Astrocyte of the hippocampus (primary cell): ENCODE results near the gene GNPTAB.
A peak's percentile ranks its signal among the peaks of the same experiment; 100 is the strongest.

Source experiments
- DNase-seq: peaks from one replicate; pipeline ENCODE4 v3.0.0; 2011; ENCODE audit warnings: low read depth, low spot score

Gene GNPTAB

DNA sequence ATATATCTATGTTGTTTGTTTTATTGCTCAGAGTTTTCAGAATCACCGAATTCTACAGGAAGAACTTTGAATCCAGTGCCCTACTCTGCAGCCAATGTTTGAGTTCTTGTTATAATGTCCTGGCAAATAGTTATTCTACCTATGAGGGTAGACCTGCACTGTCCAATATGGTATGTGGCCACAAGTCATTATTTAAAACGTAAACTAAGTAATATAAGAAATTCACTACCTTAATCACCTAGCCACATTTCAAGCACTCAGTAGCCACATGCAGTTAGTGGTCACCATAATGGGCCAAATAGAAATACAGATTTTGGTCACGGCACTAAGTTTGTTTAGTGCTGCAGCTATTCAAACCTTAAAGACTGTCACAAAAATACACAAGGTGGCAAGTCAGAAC is 26.4 kb downstream of the GNPTAB start:
- DNase-seq = no peak

- no peak for DNase-seq
Measured at GRCh38 chr12:101803978-101804377, 26.8 kb downstream of the GNPTAB start.

- DNase-seq = no peak
Measured at GRCh38 chr12:101802486-101802885, 28.3 kb downstream of the GNPTAB start.

DNA sequence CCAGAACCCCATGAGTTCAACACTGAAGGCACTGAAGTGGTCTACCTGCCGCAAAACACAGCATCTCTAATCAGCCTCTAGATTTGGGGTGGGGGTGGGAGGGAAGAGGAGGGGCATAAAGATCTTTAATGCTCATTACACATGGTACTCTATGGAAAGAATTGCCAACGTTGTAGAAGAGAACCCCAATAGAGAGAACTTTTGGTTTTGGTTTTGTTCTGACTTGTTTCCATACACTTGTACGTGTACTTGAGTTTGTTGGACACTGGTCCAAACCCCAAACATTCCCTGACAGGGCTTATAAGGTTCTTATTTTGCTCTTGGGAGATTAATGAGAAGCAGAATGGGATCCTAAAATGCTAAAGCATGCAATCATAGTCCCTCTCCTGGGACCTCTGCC is 31.0 kb downstream of the GNPTAB start:
- no peak for DNase-seq

DNA sequence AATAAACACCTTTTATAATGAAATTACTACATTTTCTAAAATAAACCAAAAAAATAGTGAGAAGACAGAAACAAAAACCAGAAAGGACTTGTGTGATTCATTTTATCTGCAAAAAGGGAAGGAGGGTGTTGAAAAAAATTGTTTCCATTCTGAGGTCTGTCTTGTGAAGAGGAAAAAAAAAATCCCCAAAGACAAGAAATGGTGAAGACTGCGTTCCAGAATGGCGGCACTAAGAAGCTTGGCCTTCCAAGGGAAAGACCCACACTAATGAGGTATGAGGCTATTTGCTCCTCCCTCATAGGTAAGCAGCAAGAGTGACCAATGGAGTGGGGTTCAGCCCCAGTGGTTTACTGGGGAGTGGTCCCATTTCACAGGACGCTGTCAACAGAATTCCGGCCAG is 35.0 kb downstream of the GNPTAB start:
- no peak for DNase-seq

DNA sequence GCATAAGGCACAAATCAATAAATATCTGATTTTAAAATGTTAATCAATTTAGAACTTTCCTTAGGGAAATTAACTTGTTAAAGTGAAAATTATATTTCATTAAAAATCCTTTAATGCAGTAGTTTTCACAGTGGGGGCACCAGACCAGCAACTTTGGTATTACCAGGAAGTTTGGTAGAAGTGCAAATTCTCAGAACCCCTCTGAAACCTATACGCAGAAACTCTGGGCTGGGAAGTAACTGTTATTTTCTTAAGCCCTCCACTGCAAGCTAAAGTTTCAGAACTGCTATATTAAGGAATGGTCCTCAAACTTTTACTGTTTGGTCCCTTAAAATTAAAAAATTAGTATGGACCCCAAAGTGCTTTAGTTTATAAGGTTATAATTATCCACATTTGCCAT is 35.7 kb downstream of the GNPTAB start:
- DNase-seq = no peak

DNA sequence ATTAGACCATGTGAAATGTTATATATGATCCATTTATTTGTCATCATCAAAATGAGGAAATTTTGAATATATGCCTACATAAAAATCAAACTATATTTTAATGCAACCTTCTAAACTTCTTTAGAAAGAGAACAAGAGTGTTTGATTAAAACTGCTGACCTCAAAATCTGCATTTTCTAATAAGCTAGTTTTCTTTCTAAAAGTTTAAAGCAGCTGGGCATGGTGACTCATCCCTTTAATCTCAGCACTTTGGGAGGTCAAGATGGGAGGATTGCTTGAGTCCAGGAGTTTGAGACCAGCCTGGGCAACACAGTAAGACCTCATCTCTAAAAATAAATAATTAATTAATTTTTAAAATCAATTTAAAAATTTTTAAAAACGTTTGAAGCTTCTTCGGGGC is 36.2 kb downstream of the GNPTAB start:
- no peak for DNase-seq

GRCh38 chr12:101793401-101793800 is 37.4 kb downstream of the GNPTAB start:
- DNase-seq = peak; percentile 73

GRCh38 chr12:101792046-101792931 is 38.5 kb downstream of the GNPTAB start:
- DNase-seq = peak; percentile 9

GRCh38 chr12:101789171-101789570 is 41.6 kb downstream of the GNPTAB start:
- DNase-seq = no peak

GRCh38 chr12:101785671-101786070 is 45.1 kb downstream of the GNPTAB start:
- no peak for DNase-seq

DNA sequence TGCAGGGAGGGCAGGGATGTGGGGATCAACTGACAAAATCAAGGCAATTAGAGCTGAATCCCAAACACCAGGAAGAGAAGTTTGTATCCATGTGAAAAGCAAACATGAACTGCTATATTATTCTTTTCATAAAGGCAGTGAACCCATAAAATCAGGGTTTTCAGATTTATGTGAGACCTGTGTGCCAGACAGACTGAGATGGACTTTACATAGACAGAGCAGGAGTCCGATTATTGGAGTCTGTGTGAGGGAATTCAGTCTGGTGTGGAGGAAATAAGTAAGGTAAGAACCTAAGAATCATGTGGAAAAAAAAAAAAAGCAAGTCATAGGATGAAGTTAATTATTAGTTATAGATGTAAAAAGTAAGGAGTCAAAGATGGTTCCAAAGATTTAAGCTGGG is 46.4 kb downstream of the GNPTAB start:
- no peak for DNase-seq

DNA sequence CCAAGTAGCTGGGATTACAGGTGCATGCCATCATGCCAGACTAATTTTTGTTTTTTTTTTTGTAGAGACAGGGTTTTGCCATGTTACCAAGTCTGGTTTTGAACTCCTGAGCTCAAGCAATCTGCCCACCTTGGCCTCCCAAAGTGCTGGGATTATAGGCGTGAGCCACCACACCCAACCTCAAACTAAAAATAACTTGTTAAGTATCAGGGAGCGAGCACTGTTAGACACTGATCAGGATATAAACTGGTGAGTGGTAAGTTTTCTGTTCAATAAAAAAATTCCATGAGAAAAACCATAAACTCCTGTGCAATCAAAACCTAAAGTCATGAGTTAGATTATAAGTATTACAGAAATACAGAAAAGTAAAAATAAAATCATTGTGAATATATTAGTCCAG is 46.9 kb downstream of the GNPTAB start:
- no peak for DNase-seq

- no peak for DNase-seq
Measured at GRCh38 chr12:101783150-101783549, 47.6 kb downstream of the GNPTAB start.

GRCh38 chr12:101782273-101782731 is 48.5 kb downstream of the GNPTAB start:
- DNase-seq = peak; percentile 51

- no peak for DNase-seq
Measured at GRCh38 chr12:101781834-101782233, 48.9 kb downstream of the GNPTAB start.

DNA sequence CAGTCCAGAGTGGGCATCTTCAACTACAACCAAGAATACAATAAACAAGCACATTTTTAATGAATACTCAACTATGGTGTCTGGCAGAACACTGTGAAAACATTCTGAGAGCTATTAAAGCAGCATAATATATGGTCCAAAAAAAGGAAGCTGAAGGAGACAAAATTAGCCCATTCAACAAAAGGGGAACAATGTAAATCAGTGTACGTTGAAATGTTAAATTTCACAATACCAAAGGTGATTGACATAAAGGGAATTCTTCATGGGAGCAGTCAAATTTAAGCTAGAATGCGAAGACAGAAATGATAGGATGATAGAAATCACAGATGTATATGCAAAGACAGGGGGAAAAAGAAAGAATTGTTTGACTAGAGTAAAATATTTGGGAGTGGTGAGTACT is 50.2 kb downstream of the GNPTAB start:
- DNase-seq = no peak

DNA sequence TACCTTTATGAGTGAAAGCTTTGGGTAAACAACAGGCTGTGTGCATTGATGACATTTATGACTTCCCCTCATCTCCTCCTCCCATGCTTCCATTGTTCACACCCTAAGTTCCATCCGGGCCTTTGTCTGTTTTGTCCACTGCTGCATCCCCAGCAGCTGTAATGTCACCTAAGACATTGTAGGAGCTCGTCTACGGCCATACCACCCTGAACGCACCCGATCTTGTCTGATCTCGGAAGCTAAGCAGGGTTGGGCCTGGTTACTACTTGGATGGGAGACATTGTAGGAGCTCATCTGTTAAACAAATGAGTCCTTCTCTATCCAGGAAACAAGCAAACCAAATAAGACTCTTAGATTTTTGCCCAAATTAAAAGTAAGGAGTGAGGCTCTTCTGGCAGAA is 51.1 kb downstream of the GNPTAB start:
- no peak for DNase-seq

DNA sequence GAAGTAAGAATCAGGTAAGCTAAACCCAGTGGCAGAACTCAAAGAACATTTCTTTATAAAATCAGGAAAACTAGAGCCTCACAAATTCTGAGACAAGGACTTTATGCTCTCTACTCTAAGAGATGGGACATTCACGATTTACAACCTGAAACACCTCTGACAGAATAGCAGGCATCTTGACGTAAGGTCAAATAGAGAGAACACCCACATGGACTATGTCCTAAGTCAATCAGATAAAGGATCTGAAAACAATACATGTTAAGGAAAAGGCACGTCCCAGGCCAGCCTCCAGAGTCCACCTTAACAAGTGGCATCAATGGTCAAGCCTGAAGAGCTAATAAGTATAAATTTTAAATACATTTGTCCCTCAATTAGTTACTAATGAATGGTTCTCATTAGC is 51.6 kb downstream of the GNPTAB start:
- DNase-seq = no peak

- DNase-seq = no peak
Measured at GRCh38 chr12:101777978-101778377, 52.8 kb downstream of the GNPTAB start.

DNA sequence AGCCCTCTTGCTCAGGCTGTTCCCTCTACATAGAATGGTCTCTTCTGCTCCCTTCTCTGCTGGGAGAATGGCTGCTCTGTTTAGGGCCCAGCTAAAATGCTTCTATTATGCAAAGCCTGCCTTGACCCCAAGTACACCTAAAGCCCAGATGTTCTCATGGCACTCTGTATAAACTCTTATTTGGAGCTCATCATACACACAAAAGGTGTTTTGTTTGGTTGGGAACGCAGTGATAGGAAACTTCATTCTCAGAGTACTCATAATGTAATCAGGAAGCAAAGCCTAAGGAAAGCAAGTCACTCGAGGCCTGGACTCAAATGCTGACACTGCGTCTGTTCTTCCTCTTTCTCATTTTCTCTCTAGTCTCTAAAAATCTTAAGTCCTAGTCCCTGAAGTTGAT is 53.3 kb downstream of the GNPTAB start:
- DNase-seq = no peak

DNA sequence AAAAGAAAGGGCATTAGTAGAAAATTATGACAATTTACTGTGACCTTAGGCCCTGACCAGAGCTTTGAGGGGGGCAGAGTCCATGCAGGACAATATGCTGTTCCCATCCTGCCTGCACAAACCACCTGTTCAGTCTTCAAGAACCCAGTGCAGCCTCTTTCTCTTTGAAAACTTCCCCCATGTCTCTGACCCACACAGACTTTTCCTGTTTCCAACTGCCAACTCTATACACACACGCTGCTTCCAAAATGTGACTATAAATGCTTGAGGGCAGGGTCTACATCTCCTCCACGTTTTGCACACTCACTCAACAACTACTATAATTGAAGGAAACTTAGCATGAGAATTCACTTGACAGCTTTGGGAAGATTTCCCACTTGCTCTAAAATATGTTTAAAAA is 54.9 kb downstream of the GNPTAB start:
- DNase-seq = no peak

GRCh38 chr12:101773650-101774162 is 57.1 kb downstream of the GNPTAB start:
- peak; percentile 78 for DNase-seq
